K562 (cell line): ENCODE data around the gene MRPL52. TPM values are rescaled to one million over a fixed set of nuclear protein-coding genes. Genes with fewer than 3 reads are reported as not detected.
"Not testable (repeated sequence)": the region's sequence is repeated elsewhere in the genome, so short reads cannot be mapped to it uniquely, and the experiment has no call there.

Source experiments
- ATAC-seq: fragments of 200-7000 bp; cut with Tn5 transposase; 3 replicates; pipeline ENCODE4 v1.9.1; 2020; ENCODE audit warnings: moderate library complexity
- BruUV-seq: library from RNA; stranded (reverse); fragments of 400-500 nt; replicated peaks from 2 replicates; lab custom pipeline; 2021; lab: Mats Ljungman, UMichigan
- CTCF ChIA-PET: fragments of 300-600 bp; formaldehyde crosslinking; extraction: SDS; loops from one replicate; lab custom pipeline; 2021; ENCODE audit warnings: low intra/inter-chr PET ratio; lab: Yijun Ruan, JAX
- POLR2A ChIA-PET: fragments of 300-600, 350-650 bp; sonication (Branson Sonifier 250); formaldehyde crosslinking; extraction: SDS; loops from one replicate; lab custom pipeline; 2021; ENCODE audit warnings: antibody characterized with exemption, inconsistent platforms; lab: Yijun Ruan, JAX
- DNase-seq, 4 experiments: peaks; one replicate each; pipeline versions ENCODE4 v3.0.0 to v3.0.0-alpha.2; 2011 to 2018; ENCODE audit warnings: low spot score in 3 of 4, mixed read lengths in 3 of 4; ENCODE audit errors: extremely low read depth in 1 of 4
- FAIRE-seq: peaks from 2 replicates; lab custom pipeline; 2011; peaks lifted over from hg19 to GRCh38; lab: Jason Lieb, UNC
- H2AFZ ChIP-seq: 2 replicates; pipeline ENCODE4 v1.6.0; 2011; ENCODE audit warnings: low read depth, low read length, control low read depth, inconsistent platforms
- H3K27ac ChIP-seq: fragments of 200-600 bp; 3 replicates; pipeline ENCODE4 v1.8.0; 2011; ENCODE audit warnings: low read depth, mild to moderate bottlenecking, control low read depth, inconsistent platforms, low read length, moderate library complexity, mixed read lengths; ENCODE audit errors: extremely low read depth
- H3K27me3 ChIP-seq, 2 experiments: fragments of 300-600 bp in 1 of 2; 2 replicates in 1 of 2; 3 replicates in 1 of 2; pipeline versions ENCODE4 v1.6.0 to v1.8.0; 2011; ENCODE audit warnings: inconsistent platforms in 2 of 2, low read length in 2 of 2, mild to moderate bottlenecking in 1 of 2, mixed read lengths in 1 of 2, moderate library complexity in 1 of 2; ENCODE audit not compliant: control insufficient read depth in 2 of 2, insufficient read depth in 2 of 2
- H3K36me3 ChIP-seq: fragments of 300-600 bp; 3 replicates; pipeline ENCODE4 v1.8.0; 2011; ENCODE audit warnings: mild to moderate bottlenecking, low read length, inconsistent platforms; ENCODE audit not compliant: control insufficient read depth, insufficient read depth
- H3K4me1 ChIP-seq, 2 experiments: fragments of 200-600 bp in 1 of 2; replicated peaks in 1 of 2; 2 replicates in 1 of 2; 3 replicates in 1 of 2; pipeline versions ENCODE4 v1.5.1 to v1.8.0; 2011; ENCODE audit warnings: inconsistent platforms in 2 of 2, low read length in 2 of 2, mild to moderate bottlenecking in 1 of 2, mixed read lengths in 1 of 2, moderate library complexity in 1 of 2; ENCODE audit not compliant: control insufficient read depth in 2 of 2, insufficient read depth in 2 of 2
- H3K4me2 ChIP-seq: 2 replicates; pipeline ENCODE4 v1.6.1; 2011; ENCODE audit warnings: low read length, control low read depth, inconsistent platforms, mixed read lengths; ENCODE audit not compliant: insufficient read depth
- H3K4me3 ChIP-seq: fragments of 200-600 bp; sonication (generic), shearing (Covaris generic); 2 replicates; pipeline ENCODE4 v1.5.1; 2016; ENCODE audit warnings: control low read depth, inconsistent platforms
- H3K79me2 ChIP-seq: fragments of 200-600 bp; 3 replicates; pipeline ENCODE4 v1.8.0; 2011; ENCODE audit warnings: low read length, inconsistent platforms; ENCODE audit not compliant: control insufficient read depth, insufficient read depth
- H3K9ac ChIP-seq, 2 experiments: 2 replicates each; pipeline versions ENCODE4 v1.6.0 to v1.6.1; 2011; ENCODE audit warnings: low read depth in 2 of 2, low read length in 2 of 2, control low read depth in 1 of 2, inconsistent platforms in 1 of 2, mild to moderate bottlenecking in 1 of 2, mixed read lengths in 1 of 2; ENCODE audit not compliant: insufficient read depth in 1 of 2
- H3K9me1 ChIP-seq: one replicate; pipeline ENCODE4 v1.6.0; 2011; ENCODE audit warnings: inconsistent platforms, mild to moderate bottlenecking, low read length, moderate library complexity; ENCODE audit not compliant: control insufficient read depth, insufficient read depth
- H3K9me3 ChIP-seq: replicated peaks from 2 replicates; pipeline ENCODE4 v1.5.1; 2011; ENCODE audit warnings: low read depth, low read length, inconsistent platforms; ENCODE audit not compliant: control insufficient read depth, insufficient read depth
- H4K20me1 ChIP-seq: replicated peaks from 2 replicates; pipeline ENCODE4 v1.6.1; 2011; ENCODE audit warnings: low read length, inconsistent platforms, mixed read lengths; ENCODE audit not compliant: control insufficient read depth, insufficient read depth
- CCNT2 ChIP-seq: IDR thresholded peaks from 2 replicates; pipeline ENCODE4 v1.6.1; 2011; ENCODE audit warnings: borderline replicate concordance, low read depth, mild to moderate bottlenecking, moderate library complexity, mixed read lengths, low read length; ENCODE audit not compliant: insufficient read length; ENCODE audit errors: extremely low read depth
- EP300 ChIP-seq: IDR thresholded peaks from 2 replicates; pipeline ENCODE4 v1.6.1; 2012; ENCODE audit warnings: low read length, improper control_type of control experiment
- KAT7 ChIP-seq: sonication (generic); formaldehyde crosslinking; IDR thresholded peaks from 2 replicates; pipeline ENCODE4 v1.8.0; 2022; ENCODE audit warnings: missing genetic modification reagents, mild to moderate bottlenecking, borderline replicate concordance
- NFIC ChIP-seq: fragments of 450-650 bp; IDR thresholded peaks from 2 replicates; pipeline ENCODE4 v1.6.1; 2017; ENCODE audit warnings: mild to moderate bottlenecking, inconsistent platforms
- ZC3H11A ChIP-seq: IDR thresholded peaks from 2 replicates; pipeline ENCODE4 v1.6.1; 2012; ENCODE audit warnings: low read depth, low read length, improper control_type of control experiment
- ZNF121 ChIP-seq: sonication (generic); formaldehyde crosslinking; conservative IDR thresholded peaks from 2 replicates; pipeline ENCODE4 v1.8.0; 2022; ENCODE audit warnings: missing genetic modification reagents
- WGBS: fragments of 100-300 bp; shearing (Covaris generic); methylation state at CpG from one replicate; pipeline ENCODE4 v1.1.6; 2016; ENCODE audit warnings: low coverage, mixed read lengths; ENCODE audit not compliant: insufficient coverage; ENCODE audit errors: missing lambda C conversion rate; 5-methylcytosine and 5-hydroxymethylcytosine counted together
- in situ Hi-C: fragments of 300-500 bp; cut with MboI; formaldehyde crosslinking; loops from 4 replicates; pipeline ENCODE4 v1.15.0; 2018; ENCODE audit warnings: inconsistent platforms, mixed read lengths
- intact Hi-C: fragments of 100-400 bp; cut with micrococcal nuclease; formaldehyde crosslinking; loops from 2 replicates; pipeline ENCODE4 v1.14.2; 2022
- polyA plus RNA-seq, 8 experiments: library from polyadenylated mRNA; depleted of rRNA in 4 of 8; stranded (reverse) in 5 of 8; unstranded in 3 of 8; fragments of >200 nt; fragmentation: Nextera tagmentation in 2 of 8; fragmentation: Illumina TruSeq in 1 of 8; extraction: Ambion mirVana in 2 of 8; extraction: Trizol in 1 of 8; gene quantifications; 2 replicates each; pipeline versions ENCODE4 v1.2.1 to v1.2.3, GENCODE V29; 2011 to 2014; ENCODE audit warnings: inconsistent platforms in 1 of 8, missing spikeins in 1 of 8
- total RNA-seq, 7 experiments: library from RNA; depleted of rRNA in 6 of 7; stranded (reverse); fragments of >200 nt in 6 of 7; fragmentation: Illumina TruSeq in 2 of 7; extraction: Trizol in 2 of 7; gene quantifications; 2 replicates each; pipeline versions ENCODE4 v1.2.1 to v1.2.3, GENCODE V29; 2011 to 2021; ENCODE audit warnings: low replicate concordance in 1 of 7

The MRPL52 gene
- total and polyA plus RNA-seq, 9 of the 15 experiments (the other 6 are each of a cell fraction or from before 2014, with no cell fraction given), result 56.5 to 213 (median 168) TPM

GRCh38 chr14:22792158-22792557 is 37.5 kb upstream of the MRPL52 start:
- no peaks in the 10 kb centered on the region for H3K36me3 ChIP-seq
- FAIRE-seq (no peak), DNase-seq (no peak), ATAC-seq (no peak)
- WGBS, result 45% methylated on average over 2 of the region's 2 CpGs
- no peak overlapping the region for H3K4me2 ChIP-seq
- H3K9ac ChIP-seq, result no peak overlapping the region
- no peaks in the 10 kb centered on the region for H4K20me1 ChIP-seq
- no peaks in the 10 kb centered on the region for H3K79me2 ChIP-seq
- H3K9me1 ChIP-seq, result no peaks in the 10 kb centered on the region
- peaks cover 15 to 16% of the 10 kb centered on the region in 2 experiments; a peak in 4 of 5 replicates for H3K4me1 ChIP-seq
- ChIA-PET POLR2A (interaction anchor here (0.6 to 1.2 kb wide), 3 partner anchors 10 to 137 kb away, joined by 3 to 5 read pairs (median 3); partner anchors contain the start of gene PRMT5), CTCF (no interaction called here)
- no peak overlapping the region for H3K27ac ChIP-seq
- in situ Hi-C loops, result no loop called here
- H3K9me3 ChIP-seq, result no peaks in the 10 kb centered on the region
- no peak overlapping the region for H2AFZ ChIP-seq
- H3K4me3 ChIP-seq, result no peak overlapping the region
- TF ChIP-seq ZC3H11A (no peak), ZNF121 (CRISPR knock-in tag) (peak; percentile 52), KAT7 (CRISPR knock-in tag) (no peak), EP300 (no peak), CCNT2 (no peak)
- BruUV-seq, result no TSS peak
- intact Hi-C loops, result no loop called here
- H3K27me3 ChIP-seq, result no peaks in the 10 kb centered on the region

- H3K79me2 ChIP-seq, ATAC-seq, CTCF ChIA-PET, intact Hi-C loops, H3K9ac ChIP-seq, H2AFZ ChIP-seq, in situ Hi-C loops, FAIRE-seq, H3K27me3 ChIP-seq, H3K4me2 ChIP-seq, H4K20me1 ChIP-seq, H3K4me3 ChIP-seq, H3K27ac ChIP-seq, H3K9me1 ChIP-seq, H3K9me3 ChIP-seq, H3K36me3 ChIP-seq, BruUV-seq, DNase-seq: not testable (repeated sequence)
- H3K4me1 ChIP-seq, result peaks cover 18 to 22% of the 10 kb centered on the region in 2 experiments; a peak in 4 of 5 replicates
- POLR2A ChIA-PET, result interaction anchor here (0.6 to 1.5 kb wide), 3 partner anchors 12 to 259 kb away, joined by 3 to 5 read pairs (median 3); no protein-coding TSS in a partner anchor
- 32% methylated on average over 5 of the region's 5 CpGs for WGBS
- peak; percentile 57 for TF ChIP-seq NFIC
- TF ChIP-seq, all 486 proteins: peak for 1; not testable (repeated sequence) for 485
These were observed 36.1 kb upstream of the MRPL52 start for GRCh38 chr14:22793550-22793949.
